ENCODE data around the gene CCNY.
"Not testable (repeated sequence)": the region's sequence is repeated elsewhere in the genome, so short reads cannot be mapped to it uniquely, and the experiment has no call there.

Gene CCNY

GRCh38 chr10:35353395-35353794 lies 17.1 kb downstream of the CCNY start:
- DNase-seq (ENCODE audit: low read depth in 2 of 2) = peak in 1 of 2 donors; percentile 24
- H3K4me3 ChIP-seq (replicated peaks in 1 of 2; ENCODE audit: low read depth in 2 of 2, low read length in 2 of 2) = no peak overlapping the region
- no peak for TF ChIP-seq CTCF (IDR thresholded peaks at IDR 0.05; ENCODE audit: low read depth, low read length)

GRCh38 chr10:35353805-35354204 lies 17.5 kb downstream of the CCNY start:
- no peak for TF ChIP-seq CTCF (IDR thresholded peaks at IDR 0.05; ENCODE audit: low read depth, low read length)
- peak in 1 of 2 donors; percentile 86 for DNase-seq (ENCODE audit: low read depth in 2 of 2)
- no peak overlapping the region for H3K4me3 ChIP-seq (replicated peaks in 1 of 2; ENCODE audit: low read depth in 2 of 2, low read length in 2 of 2)

- H3K4me3 ChIP-seq (replicated peaks in 1 of 2; ENCODE audit: low read depth in 2 of 2, low read length in 2 of 2); DNase-seq (ENCODE audit: low read depth in 2 of 2): not testable (repeated sequence)
These were observed 17.9 kb downstream of the CCNY start for GRCh38 chr10:35354257-35354656.

GRCh38 chr10:35355971-35356724 lies 19.8 kb downstream of the CCNY start:
- DNase-seq (ENCODE audit: low read depth in 2 of 2) = no peak
- H3K4me3 ChIP-seq (replicated peaks in 1 of 2; ENCODE audit: low read depth in 2 of 2, low read length in 2 of 2) = no peak overlapping the region
- TF ChIP-seq CTCF (IDR thresholded peaks at IDR 0.05; ENCODE audit: low read depth, low read length) = no peak

GRCh38 chr10:35356725-35357092 lies 20.4 kb downstream of the CCNY start:
- no peak for TF ChIP-seq CTCF (IDR thresholded peaks at IDR 0.05; ENCODE audit: low read depth, low read length)
- no peak for DNase-seq (ENCODE audit: low read depth in 2 of 2)
- H3K4me3 ChIP-seq (replicated peaks in 1 of 2; ENCODE audit: low read depth in 2 of 2, low read length in 2 of 2) = no peak overlapping the region

GRCh38 chr10:35359056-35359455 lies 22.7 kb downstream of the CCNY start:
- no peak for DNase-seq (ENCODE audit: low read depth in 2 of 2)
- no peak overlapping the region for H3K4me3 ChIP-seq (replicated peaks in 1 of 2; ENCODE audit: low read depth in 2 of 2, low read length in 2 of 2)
- no peak for TF ChIP-seq CTCF (IDR thresholded peaks at IDR 0.05; ENCODE audit: low read depth, low read length)

- no peak overlapping the region for H3K4me3 ChIP-seq (replicated peaks in 1 of 2; ENCODE audit: low read depth in 2 of 2, low read length in 2 of 2)
- DNase-seq (ENCODE audit: low read depth in 2 of 2) = no peak
- no peak for TF ChIP-seq CTCF (IDR thresholded peaks at IDR 0.05; ENCODE audit: low read depth, low read length)
These were observed 23.6 kb downstream of the CCNY start for GRCh38 chr10:35359873-35360272.
